Measurements from ENCODE around the gene APOA5. TPM values are rescaled to one million over a fixed set of nuclear protein-coding genes. Genes with fewer than 3 reads are reported as not detected.

The APOA5 gene
- total and polyA plus RNA-seq, 9 donors = 0.35 to 0.43 TPM; not detected in 7

GRCh38 chr11:116813170-116813569, 21.5 kb upstream of the APOA5 start:
- DNase-seq = no peak
- intact Hi-C loops (cut with DNase I) = no loop called here
- Histone ChIP-seq H3K36me3 (no peaks in the 10 kb centered on the region), H3K27ac (no peak overlapping the region), H3K4me3 (no peak overlapping the region), H3K4me1 (ENCODE audit: insufficient read depth) (no peaks in the 10 kb centered on the region), H3K27me3 (no peaks in the 10 kb centered on the region), H3K9me3 (no peaks in the 10 kb centered on the region)
- TF ChIP-seq POLR2A (IDR thresholded peaks at IDR 0.05) = no peak
- TF ChIP-seq EP300 (IDR thresholded peaks at IDR 0.05) = no peak
- no peak for TF ChIP-seq CTCF (IDR thresholded peaks at IDR 0.05)
- WGBS, 3 donors = 94 to 100% (median 95%) methylated on average over 1 of the region's 1 CpG

GRCh38 chr11:116812109-116812508, 20.4 kb upstream of the APOA5 start:
- intact Hi-C loops (cut with DNase I) = no loop called here
- Histone ChIP-seq H3K27me3 (no peaks in the 10 kb centered on the region), H3K36me3 (no peaks in the 10 kb centered on the region), H3K4me3 (no peak overlapping the region), H3K9me3 (no peaks in the 10 kb centered on the region), H3K27ac (no peak overlapping the region), H3K4me1 (ENCODE audit: insufficient read depth) (no peaks in the 10 kb centered on the region)
- no peak for DNase-seq
- 77 to 94% (median 92%) methylated on average over 4 of the region's 4 CpGs for WGBS, 3 donors
- TF ChIP-seq EP300 (IDR thresholded peaks at IDR 0.05) (no peak), POLR2A (IDR thresholded peaks at IDR 0.05) (no peak), CTCF (IDR thresholded peaks at IDR 0.05) (no peak)

- H3K9me3 ChIP-seq = no peaks in the 10 kb centered on the region
- H3K4me3 ChIP-seq = no peak overlapping the region
- no peak for DNase-seq
- intact Hi-C loops (cut with DNase I) = no loop called here
- TF ChIP-seq CTCF (IDR thresholded peaks at IDR 0.05) (no peak), POLR2A (IDR thresholded peaks at IDR 0.05) (no peak), EP300 (IDR thresholded peaks at IDR 0.05) (no peak)
- H3K36me3 ChIP-seq = no peaks in the 10 kb centered on the region
- H3K4me1 ChIP-seq (ENCODE audit: insufficient read depth) = no peaks in the 10 kb centered on the region
- H3K27me3 ChIP-seq = no peaks in the 10 kb centered on the region
- no peak overlapping the region for H3K27ac ChIP-seq
- WGBS, 3 donors = 77 to 80% (median 79%) methylated on average over 3 of the region's 3 CpGs
Measured at GRCh38 chr11:116811194-116811593, 19.5 kb upstream of the APOA5 start.

- TF ChIP-seq CTCF (IDR thresholded peaks at IDR 0.05) = no peak
- TF ChIP-seq POLR2A (IDR thresholded peaks at IDR 0.05) = no peak
- no peak for TF ChIP-seq EP300 (IDR thresholded peaks at IDR 0.05)
- 77 to 79% (median 79%) methylated on average over 14 of the region's 14 CpGs for WGBS, 3 donors
- no peaks in the 10 kb centered on the region for H3K9me3 ChIP-seq
- no peaks in the 10 kb centered on the region for H3K4me1 ChIP-seq (ENCODE audit: insufficient read depth)
- DNase-seq = no peak
- intact Hi-C loops (cut with DNase I) = no loop called here
- H3K27me3 ChIP-seq = no peaks in the 10 kb centered on the region
- no peaks in the 10 kb centered on the region for H3K36me3 ChIP-seq
- no peak overlapping the region for H3K27ac ChIP-seq
- no peak overlapping the region for H3K4me3 ChIP-seq
Measured at GRCh38 chr11:116808262-116809175, 16.8 kb upstream of the APOA5 start.
